H9 (cell line): ENCODE results near the gene LIPC. TPM values are rescaled to one million over a fixed set of nuclear protein-coding genes. Genes with fewer than 3 reads are reported as not detected.

ENCODE experiments used
- DNase-seq: peaks from one replicate; pipeline ENCODE4 v3.0.0-alpha.2; 2017
- H2AFZ ChIP-seq: one replicate; pipeline ENCODE4 v1.6.1; 2013; ENCODE audit warnings: mild to moderate bottlenecking, low read length, control low read depth, moderate library complexity
- H2AK5ac ChIP-seq: 2 replicates; pipeline ENCODE4 v1.6.1; 2013; ENCODE audit warnings: low read length, control low read depth, mixed read lengths; ENCODE audit not compliant: insufficient read length
- H2BK120ac ChIP-seq: one replicate; pipeline ENCODE4 v1.6.1; 2013; ENCODE audit warnings: low read depth, mild to moderate bottlenecking, low read length, control low read depth, inconsistent platforms; ENCODE audit not compliant: poor library complexity, severe bottlenecking
- H2BK12ac ChIP-seq: 2 replicates; pipeline ENCODE4 v1.6.1; 2013; ENCODE audit warnings: low read length, control low read depth, mixed read lengths, low read depth; ENCODE audit not compliant: insufficient read length
- H2BK15ac ChIP-seq: 2 replicates; pipeline ENCODE4 v1.6.1; 2013; ENCODE audit warnings: low read depth, low read length, control low read depth
- H2BK20ac ChIP-seq: one replicate; pipeline ENCODE4 v1.6.1; 2013; ENCODE audit warnings: low read depth, mild to moderate bottlenecking, low read length, control low read depth, inconsistent platforms; ENCODE audit not compliant: poor library complexity, severe bottlenecking
- H2BK5ac ChIP-seq: 2 replicates; pipeline ENCODE4 v1.6.1; 2013; ENCODE audit warnings: low read length, control low read depth, mixed read lengths; ENCODE audit not compliant: insufficient read length
- H3K14ac ChIP-seq: 2 replicates; pipeline ENCODE4 v1.6.1; 2013; ENCODE audit warnings: low read length, control low read depth; ENCODE audit not compliant: insufficient read depth
- H3K18ac ChIP-seq: 2 replicates; pipeline ENCODE4 v1.6.1; 2013; ENCODE audit warnings: low read depth, mild to moderate bottlenecking, mixed read lengths, low read length, control low read depth; ENCODE audit not compliant: insufficient read length
- H3K23ac ChIP-seq: 2 replicates; pipeline ENCODE4 v1.6.1; 2013; ENCODE audit warnings: low read length, control low read depth, mixed read lengths, low read depth; ENCODE audit not compliant: insufficient read length
- H3K23me2 ChIP-seq: 2 replicates; pipeline ENCODE4 v1.6.1; 2013; ENCODE audit warnings: low read depth, mild to moderate bottlenecking, mixed read lengths, low read length, control low read depth; ENCODE audit not compliant: insufficient read length, poor library complexity, severe bottlenecking
- H3K27ac ChIP-seq: 2 replicates; pipeline ENCODE4 v1.5.1; 2013; ENCODE audit warnings: low read length, control low read depth, mixed read lengths, low read depth; ENCODE audit not compliant: insufficient read length
- H3K27me3 ChIP-seq: 2 replicates; pipeline ENCODE4 v1.6.1; 2013; ENCODE audit warnings: low read length, control low read depth, inconsistent platforms; ENCODE audit not compliant: insufficient read depth
- H3K4ac ChIP-seq: 2 replicates; pipeline ENCODE4 v1.6.1; 2013; ENCODE audit warnings: low read depth, mild to moderate bottlenecking, control low read depth, inconsistent platforms, low read length, moderate library complexity
- H3K4me1 ChIP-seq: 2 replicates; pipeline ENCODE4 v1.6.1; 2013; ENCODE audit warnings: low read length, control low read depth, inconsistent platforms; ENCODE audit not compliant: insufficient read depth
- H3K4me2 ChIP-seq: 2 replicates; pipeline ENCODE4 v1.6.1; 2013; ENCODE audit warnings: low read length, control low read depth, mixed read lengths; ENCODE audit not compliant: insufficient read length, insufficient read depth
- H3K56ac ChIP-seq: 2 replicates; pipeline ENCODE4 v1.6.1; 2013; ENCODE audit warnings: low read depth, mild to moderate bottlenecking, mixed read lengths, low read length, control low read depth; ENCODE audit not compliant: insufficient read length
- H3K79me1 ChIP-seq: 2 replicates; pipeline ENCODE4 v1.6.1; 2013; ENCODE audit warnings: low read depth, mild to moderate bottlenecking, moderate library complexity, low read length, control low read depth, inconsistent platforms; ENCODE audit not compliant: insufficient read depth, poor library complexity, severe bottlenecking
- H3K79me2 ChIP-seq: 2 replicates; pipeline ENCODE4 v1.6.1; 2013; ENCODE audit warnings: low read length, control low read depth, inconsistent platforms; ENCODE audit not compliant: insufficient read depth
- H3K9ac ChIP-seq: 2 replicates; pipeline ENCODE4 v1.6.1; 2013; ENCODE audit warnings: low read length, control low read depth, mixed read lengths; ENCODE audit not compliant: insufficient read length; ENCODE audit errors: extremely low read depth
- H3K9me3 ChIP-seq: one replicate; pipeline ENCODE4 v1.6.1; 2013; ENCODE audit warnings: low read depth, low read length, inconsistent platforms; ENCODE audit not compliant: control insufficient read depth
- H3T11ph ChIP-seq: one replicate; pipeline ENCODE4 v1.6.1; 2013; ENCODE audit warnings: mild to moderate bottlenecking, low read length, control low read depth, inconsistent platforms
- H4K20me1 ChIP-seq: one replicate; pipeline ENCODE4 v1.6.1; 2013; ENCODE audit not compliant: control insufficient read depth, insufficient read length, insufficient read depth
- H4K5ac ChIP-seq: 2 replicates; pipeline ENCODE4 v1.6.1; 2013; ENCODE audit warnings: low read depth, mild to moderate bottlenecking, mixed read lengths, low read length, control low read depth; ENCODE audit not compliant: insufficient read length
- H4K8ac ChIP-seq: replicated peaks from 2 replicates; pipeline ENCODE4 v1.6.1; 2013; ENCODE audit warnings: low read length, control low read depth, mixed read lengths, low read depth; ENCODE audit not compliant: insufficient read length
- H4K91ac ChIP-seq: 2 replicates; pipeline ENCODE4 v1.6.1; 2013; ENCODE audit warnings: low read depth, mild to moderate bottlenecking, moderate library complexity, mixed read lengths, low read length, control low read depth; ENCODE audit not compliant: insufficient read length
- H3K27ac Mint-ChIP-seq, 3 experiments: 2 replicates in 2 of 3; 3 replicates in 1 of 3; pipeline ENCODE4 v1.8.0; 2020 to 2021; ENCODE audit warnings: mixed read lengths in 3 of 3, mild to moderate bottlenecking in 1 of 3, moderate library complexity in 1 of 3
- H3K27me3 Mint-ChIP-seq: 2 replicates; pipeline ENCODE4 v1.8.0; 2021; ENCODE audit warnings: low read depth, mild to moderate bottlenecking, moderate library complexity, mixed read lengths
- H3K36me3 Mint-ChIP-seq, 3 experiments: 2 replicates in 2 of 3; 3 replicates in 1 of 3; pipeline ENCODE4 v1.8.0; 2020 to 2021; ENCODE audit warnings: low read depth in 3 of 3, mixed read lengths in 3 of 3; ENCODE audit not compliant: insufficient read depth in 1 of 3
- H3K4me1 Mint-ChIP-seq, 2 experiments: 2 replicates each; pipeline ENCODE4 v1.8.0; 2020; ENCODE audit warnings: mixed read lengths in 2 of 2
- H3K4me3 Mint-ChIP-seq, 2 experiments: 2 replicates in 1 of 2; 3 replicates in 1 of 2; pipeline ENCODE4 v1.8.0; 2020 to 2021; ENCODE audit warnings: mild to moderate bottlenecking in 2 of 2, mixed read lengths in 2 of 2, moderate library complexity in 1 of 2
- H3K9me3 Mint-ChIP-seq, 2 experiments: 2 replicates in 1 of 2; 3 replicates in 1 of 2; pipeline ENCODE4 v1.8.0; 2020; ENCODE audit warnings: mild to moderate bottlenecking in 2 of 2, mixed read lengths in 2 of 2, moderate library complexity in 1 of 2
- CTCF ChIP-seq: fragments of 200-600 bp; sonication (generic); conservative IDR thresholded peaks from 3 replicates; pipeline ENCODE4 v1.8.0; 2021; ENCODE audit warnings: antibody characterized with exemption, mild to moderate bottlenecking
- WGBS: extraction: QIAGEN DNeasy Blood & Tissue Kit; methylation state at CpG from one replicate; pipeline ENCODE4 v1.1.7; 2013; ENCODE audit warnings: missing lambda C conversion rate, low lambda C conversion rate, mixed read lengths; ENCODE audit not compliant: insufficient read length; ENCODE audit errors: extremely low coverage; 5-methylcytosine and 5-hydroxymethylcytosine counted together
- total RNA-seq: library from RNA; stranded (reverse); gene quantifications from 2 replicates; pipeline ENCODE4 v1.2.1, GENCODE V29; 2021

The LIPC gene
- total RNA-seq, 1 experiment from 2014 or later: not detected

- Histone ChIP-seq H2BK12ac (no peak overlapping the region), H3K18ac (no peak overlapping the region), H3K4me2 (no peak overlapping the region), H4K5ac (no peak overlapping the region), H4K8ac (no peak overlapping the region), H2AFZ (no peak overlapping the region), H2BK5ac (no peak overlapping the region), H3K9ac (no peak overlapping the region), H3K79me1 (no peaks in the 10 kb centered on the region), H2BK120ac (no peak overlapping the region), H4K91ac (no peak overlapping the region), H3K9me3 (no peaks in the 10 kb centered on the region), H3K56ac (no peak overlapping the region), H3T11ph (no peak overlapping the region), H2BK20ac (no peak overlapping the region), H3K79me2 (no peaks in the 10 kb centered on the region), H3K23ac (no peak overlapping the region), H3K4ac (no peak overlapping the region), H3K14ac (no peak overlapping the region; the same call in 1 of the 2 replicates), H3K4me1 (no peaks in the 10 kb centered on the region), H2AK5ac (no peak overlapping the region), H3K27ac (no peak overlapping the region), H3K23me2 (no peaks in the 10 kb centered on the region), H4K20me1 (no peaks in the 10 kb centered on the region), H3K27me3 (no peaks in the 10 kb centered on the region), H2BK15ac (no peak overlapping the region)
- Mint-ChIP-seq H3K4me3 (no peak overlapping the region), H3K27ac (peak overlapping the region in 1 of 3 experiments; percentile 40; a peak in 1 of 7 replicates), H3K4me1 (peaks cover 40 to 52% of the 10 kb centered on the region in 2 experiments), H3K36me3 (no peaks in the 10 kb centered on the region), H3K27me3 (peaks cover 10% of the 10 kb centered on the region), H3K9me3 (no peaks in the 10 kb centered on the region)
- no peak for DNase-seq
- no peak for TF ChIP-seq CTCF
- WGBS: no CpG with 5 or more reads among the region's 10 CpGs
Measured at GRCh38 chr15:58551084-58551763, 119.4 kb downstream of the LIPC start.
